ENCODE results near the gene SYNJ2.

GRCh38 chr6:158095031-158095430 is 113.4 kb downstream of the SYNJ2 start:
- TF ChIP-seq POLR2AphosphoS5 (IDR thresholded peaks at IDR 0.05; ENCODE audit: insufficient read depth, low read depth, low read length) (no peak), GATA2 (IDR thresholded peaks at IDR 0.05; ENCODE audit: insufficient read depth, insufficient read length, low read depth, low read length) (no peak), CTCF (IDR thresholded peaks at IDR 0.05; ENCODE audit: extremely low read depth in 1 of 2, insufficient read depth in 1 of 2, low read depth in 1 of 2, low read length in 2 of 2) (no peak), POLR2A (IDR thresholded peaks at IDR 0.05; ENCODE audit: low read depth, low read length) (no peak), JUN (IDR thresholded peaks at IDR 0.05; ENCODE audit: borderline replicate concordance, insufficient read depth, insufficient read length, low read depth) (no peak)
